Measurements from ENCODE around the gene CCDC191.

CCDC191 gene

DNA sequence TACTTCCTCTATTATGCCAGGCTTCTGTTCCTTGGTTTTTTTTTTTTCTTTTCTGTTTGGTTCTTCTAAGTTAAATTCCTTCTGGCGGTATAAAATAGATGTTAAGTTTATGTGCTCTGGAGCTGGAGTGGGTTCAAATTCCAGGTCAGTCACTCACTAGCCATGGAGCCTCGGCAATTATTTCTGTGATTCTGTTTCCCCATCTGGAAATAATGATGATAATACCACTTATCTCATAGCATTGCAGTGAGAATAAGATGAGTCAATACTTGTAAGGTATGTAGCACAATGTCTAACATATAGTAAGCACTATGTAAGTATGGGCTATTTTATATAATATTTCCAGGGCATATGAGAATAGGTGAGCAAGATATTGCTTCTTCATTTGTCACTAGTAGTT is 141.7 kb downstream of the CCDC191 start:
- H3K9me3 ChIP-seq (ENCODE audit: severe bottlenecking) = no peaks in the 10 kb centered on the region
- no peak overlapping the region for H3K27ac ChIP-seq
- H3K27me3 ChIP-seq (ENCODE audit: insufficient read depth, low read depth, severe bottlenecking) = no peaks in the 10 kb centered on the region
- no peak overlapping the region for H3K4me3 ChIP-seq (ENCODE audit: low read depth, low read length)
- H3K36me3 ChIP-seq = no peaks in the 10 kb centered on the region
- TF ChIP-seq, protein P1, sequence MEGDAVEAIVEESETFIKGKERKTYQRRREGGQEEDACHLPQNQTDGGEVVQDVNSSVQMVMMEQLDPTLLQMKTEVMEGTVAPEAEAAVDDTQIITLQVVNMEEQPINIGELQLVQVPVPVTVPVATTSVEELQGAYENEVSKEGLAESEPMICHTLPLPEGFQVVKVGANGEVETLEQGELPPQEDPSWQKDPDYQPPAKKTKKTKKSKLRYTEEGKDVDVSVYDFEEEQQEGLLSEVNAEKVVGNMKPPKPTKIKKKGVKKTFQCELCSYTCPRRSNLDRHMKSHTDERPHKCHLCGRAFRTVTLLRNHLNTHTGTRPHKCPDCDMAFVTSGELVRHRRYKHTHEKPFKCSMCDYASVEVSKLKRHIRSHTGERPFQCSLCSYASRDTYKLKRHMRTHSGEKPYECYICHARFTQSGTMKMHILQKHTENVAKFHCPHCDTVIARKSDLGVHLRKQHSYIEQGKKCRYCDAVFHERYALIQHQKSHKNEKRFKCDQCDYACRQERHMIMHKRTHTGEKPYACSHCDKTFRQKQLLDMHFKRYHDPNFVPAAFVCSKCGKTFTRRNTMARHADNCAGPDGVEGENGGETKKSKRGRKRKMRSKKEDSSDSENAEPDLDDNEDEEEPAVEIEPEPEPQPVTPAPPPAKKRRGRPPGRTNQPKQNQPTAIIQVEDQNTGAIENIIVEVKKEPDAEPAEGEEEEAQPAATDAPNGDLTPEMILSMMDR (IDR thresholded peaks at IDR 0.05; ENCODE audit: low read depth, low read length) = no peak
- DNase-seq = no peak

All from WERI-Rb-1 (cell line).